ENCODE measurements around the gene KIF1B.

- no peak for TF ChIP-seq FOXM1 (IDR thresholded peaks at IDR 0.05; ENCODE audit: borderline replicate concordance)
- TF ChIP-seq TARDBP (IDR thresholded peaks at IDR 0.05): no peak
- TF ChIP-seq FOXA1 (IDR thresholded peaks at IDR 0.05): no peak
Measured at GRCh38 chr1:10319750-10320149, 109.4 kb downstream of the KIF1B start.
